Activated T-helper 1 cell treated with Interleukin-2 at 50 U/mL for 16 hours (primary cell): ENCODE results near the gene USP24.

Experiments
- DNase-seq: peaks from one replicate; pipeline ENCODE4 v3.0.0-alpha.2; 2020; ENCODE audit warnings: low read depth

Gene USP24

DNA sequence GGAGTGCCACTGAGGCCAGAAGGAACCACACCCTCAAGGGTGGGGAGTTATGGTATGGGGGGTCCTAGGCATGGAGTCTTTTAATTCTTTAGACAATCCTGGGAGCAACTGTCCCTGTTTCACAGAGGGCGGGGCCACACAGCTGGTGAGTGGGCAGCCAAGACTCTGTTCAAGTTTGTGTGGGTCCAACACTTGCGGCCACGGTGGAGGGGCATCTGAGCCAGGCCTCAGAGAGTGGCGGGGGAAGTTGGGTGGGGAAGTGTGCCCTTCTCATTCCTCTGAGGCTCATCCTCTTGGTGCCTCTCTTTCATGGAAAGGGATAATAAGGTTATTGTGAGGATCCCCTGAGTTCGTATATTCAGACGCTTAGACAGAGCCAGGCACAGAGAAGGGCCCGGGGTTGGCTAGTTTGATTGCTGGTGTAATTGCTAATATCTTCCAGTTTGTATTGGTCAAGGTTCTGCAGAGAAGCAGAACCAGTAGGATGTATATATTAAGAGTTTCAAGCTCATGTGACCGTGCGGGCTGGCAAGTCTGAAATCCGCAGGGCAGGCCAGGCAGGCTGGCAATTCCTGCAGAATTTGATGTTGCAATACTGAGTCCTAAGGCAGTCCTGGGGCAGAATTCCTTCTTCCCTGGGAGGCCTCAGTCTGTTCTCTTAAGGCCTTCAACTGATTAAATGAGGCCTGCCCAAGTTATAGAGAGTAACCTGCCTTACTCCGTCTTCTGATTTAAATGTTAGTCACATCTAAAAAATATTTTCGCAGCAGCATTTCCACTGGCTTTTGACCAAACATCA lies 159.9 kb downstream of the USP24 start:
- DNase-seq, result no peak

DNA sequence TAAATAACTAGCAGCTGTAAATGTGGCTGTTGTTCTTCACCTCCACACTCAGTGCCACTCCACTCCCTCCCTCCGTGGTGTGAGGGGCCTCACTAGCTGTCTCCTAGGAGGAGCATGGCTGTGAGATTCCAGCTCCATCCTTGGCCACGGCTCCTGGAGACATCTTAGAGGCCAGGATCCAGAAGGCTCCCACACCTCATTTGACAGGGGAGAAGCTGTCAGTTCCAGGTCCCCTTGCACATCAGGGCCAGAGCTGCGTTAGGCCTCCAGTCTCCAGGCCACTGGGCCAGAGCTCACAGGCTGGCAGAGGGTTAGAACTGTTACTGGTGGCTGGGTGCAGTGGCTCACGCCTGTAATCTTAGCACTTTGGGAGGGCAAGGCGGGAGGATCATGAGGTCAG lies 160.8 kb downstream of the USP24 start:
- DNase-seq, result no peak

- no peak for DNase-seq
Measured at GRCh38 chr1:55053265-55053954, 161.8 kb downstream of the USP24 start.

GRCh38 chr1:55052221-55053142 lies 162.7 kb downstream of the USP24 start:
- DNase-seq, result no peak

DNA sequence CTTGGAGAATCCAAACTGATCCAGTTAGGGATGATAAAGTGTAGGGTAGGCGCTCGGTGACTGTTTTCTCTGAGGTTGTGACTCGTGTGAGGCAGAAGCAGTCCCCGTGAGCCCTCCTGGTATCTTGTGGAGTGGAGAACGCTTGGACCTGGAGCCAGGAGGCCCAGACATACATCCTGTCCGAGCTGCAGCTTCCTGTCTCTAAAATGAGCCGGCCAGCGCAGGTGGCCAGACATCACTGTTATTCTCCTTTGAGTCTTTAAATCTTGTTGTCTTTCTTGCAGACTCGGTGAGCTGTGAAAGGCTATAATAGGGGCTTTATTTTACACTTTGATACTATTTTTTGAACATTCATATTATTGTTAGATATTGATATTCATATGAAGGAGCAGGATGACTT lies 163.5 kb downstream of the USP24 start:
- DNase-seq, result no peak

DNA sequence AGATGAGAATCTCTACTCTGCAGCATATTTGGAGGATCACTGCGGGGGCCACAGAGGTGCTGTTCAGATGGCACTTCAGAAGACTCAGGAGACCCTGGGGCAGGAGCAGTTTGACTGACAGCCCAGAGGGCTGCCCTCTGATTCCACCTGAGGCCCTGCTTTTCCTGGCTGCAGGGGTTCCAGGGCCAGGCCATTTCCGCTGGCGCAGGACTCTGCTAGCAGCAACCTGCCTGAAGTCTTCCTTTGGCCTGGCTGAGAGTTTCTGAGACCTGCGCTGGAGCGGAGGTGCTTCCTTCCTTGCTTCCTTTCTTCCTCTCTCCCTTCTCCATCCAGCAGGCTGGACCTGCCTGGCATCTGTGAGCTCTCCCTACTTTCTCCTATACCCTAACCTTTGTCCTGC lies 164.0 kb downstream of the USP24 start:
- DNase-seq, result no peak

GRCh38 chr1:55050283-55050682 lies 164.9 kb downstream of the USP24 start:
- no peak for DNase-seq

DNA sequence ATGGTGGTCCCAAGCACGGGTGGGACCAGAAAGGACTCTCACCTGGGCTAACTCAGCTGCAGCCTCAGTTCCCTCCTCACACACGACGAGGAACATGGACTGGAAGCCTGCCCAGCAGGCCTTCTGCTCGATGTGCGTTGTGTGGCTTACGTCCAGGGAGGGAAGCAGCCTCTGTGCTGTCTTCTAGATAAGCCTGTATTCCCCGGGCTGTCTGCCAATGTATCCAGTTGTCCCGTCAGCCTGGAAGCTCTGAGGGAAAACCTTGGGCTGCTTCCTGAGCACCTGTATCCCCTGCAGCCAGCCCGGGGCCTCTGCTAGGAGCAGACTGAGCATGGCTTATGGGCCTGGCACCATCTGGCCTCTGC lies 165.3 kb downstream of the USP24 start:
- DNase-seq, result no peak

DNA sequence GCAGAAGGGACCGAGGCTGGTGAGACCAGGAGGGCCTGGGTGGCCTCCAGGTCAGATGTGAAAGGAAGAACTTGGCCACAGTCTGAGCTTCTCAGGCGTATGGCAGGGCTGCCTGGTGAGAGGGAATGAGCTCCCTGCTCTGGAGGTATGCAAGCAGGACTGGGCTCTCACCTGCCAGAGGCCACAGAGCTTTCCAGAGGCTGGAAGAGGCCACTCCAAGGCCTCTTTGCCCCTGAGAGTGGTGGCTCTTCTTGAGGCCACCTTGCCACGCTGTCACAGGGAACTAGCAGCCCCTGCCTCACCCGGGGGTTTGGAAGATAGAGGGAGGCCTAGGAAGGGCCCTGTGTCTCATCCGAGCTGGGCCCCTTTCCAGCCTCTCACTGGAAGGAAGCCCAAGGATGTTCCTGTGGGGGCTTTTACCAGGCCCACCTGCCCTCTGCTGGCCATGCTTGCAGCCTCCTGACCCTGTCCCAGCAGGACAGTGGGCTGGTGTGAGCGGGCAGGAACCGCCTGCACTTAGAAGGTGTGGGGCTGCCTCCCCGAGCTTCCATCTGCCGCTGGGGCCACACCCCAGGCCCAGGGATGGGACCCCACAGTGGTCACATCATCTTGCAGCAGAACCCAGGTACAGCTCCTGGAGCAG lies 165.8 kb downstream of the USP24 start:
- no peak for DNase-seq

GRCh38 chr1:55048453-55049270 lies 166.5 kb downstream of the USP24 start:
- DNase-seq, result no peak

- no peak for DNase-seq
Measured at GRCh38 chr1:55047611-55048010, 167.6 kb downstream of the USP24 start.

GRCh38 chr1:55046871-55047270 lies 168.3 kb downstream of the USP24 start:
- no peak for DNase-seq

- no peak for DNase-seq
Measured at GRCh38 chr1:55045430-55045829, 169.7 kb downstream of the USP24 start.

DNA sequence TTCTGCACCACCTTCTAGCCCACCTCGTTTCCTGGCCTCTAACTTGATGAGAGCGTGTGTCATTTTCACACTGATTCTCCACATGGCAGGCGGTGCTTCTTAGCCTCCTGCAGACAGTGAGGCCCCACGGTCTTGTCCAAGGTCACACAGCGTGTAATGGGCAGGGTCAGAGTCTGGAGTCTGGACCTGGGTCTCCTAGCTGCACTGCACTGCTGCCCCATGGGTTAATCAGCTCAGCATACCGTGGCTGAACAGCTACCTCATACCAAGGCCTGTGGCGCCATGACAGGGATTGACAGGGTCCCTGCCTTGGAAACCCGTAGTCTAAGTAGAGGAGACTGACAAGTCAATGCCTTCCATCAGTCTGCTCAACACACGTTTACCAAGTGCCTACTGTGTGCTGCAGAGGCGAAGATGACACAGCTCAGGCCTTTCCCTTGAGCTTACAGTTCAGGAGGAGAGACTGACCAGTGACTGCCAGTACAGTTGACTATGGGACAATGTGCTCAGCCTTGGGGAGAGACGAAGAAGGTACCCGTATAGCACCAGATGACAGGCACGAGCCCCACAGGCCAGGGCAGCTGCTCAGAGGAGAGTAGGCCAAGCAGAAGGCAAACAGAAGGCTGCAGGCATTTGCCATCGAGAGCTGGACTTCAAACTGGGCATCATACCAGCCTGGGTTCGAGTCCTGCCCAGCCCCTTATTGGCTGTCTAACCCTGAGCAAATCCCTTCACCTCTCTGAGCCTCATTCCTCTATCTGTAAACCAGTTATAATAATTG lies 170.4 kb downstream of the USP24 start:
- no peak for DNase-seq

GRCh38 chr1:55043726-55044125 lies 171.4 kb downstream of the USP24 start:
- DNase-seq, result no peak

GRCh38 chr1:55043011-55043410 lies 172.2 kb downstream of the USP24 start:
- DNase-seq, result no peak

- no peak for DNase-seq
Measured at GRCh38 chr1:55041613-55042012, 173.6 kb downstream of the USP24 start.

GRCh38 chr1:55040933-55041494 lies 174.2 kb downstream of the USP24 start:
- DNase-seq, result no peak

GRCh38 chr1:55040083-55040932 lies 174.9 kb downstream of the USP24 start:
- DNase-seq, result no peak
